Ishikawa (cell line): ENCODE data around the gene DTD2.

Experiments used
- CREB1 ChIP-seq: IDR thresholded peaks from 2 replicates; pipeline ENCODE4 v1.6.1; 2012; ENCODE audit warnings: low read depth
- EP300 ChIP-seq: IDR thresholded peaks from 2 replicates; pipeline ENCODE4 v1.6.1; 2012; ENCODE audit warnings: borderline replicate concordance
- FOXM1 ChIP-seq: IDR thresholded peaks from 2 replicates; pipeline ENCODE4 v1.6.1; 2012; ENCODE audit warnings: low read depth, borderline replicate concordance
- RAD21 ChIP-seq: IDR thresholded peaks from 2 replicates; pipeline ENCODE4 v1.6.1; 2012; ENCODE audit warnings: low read depth
- ZBTB7A ChIP-seq: IDR thresholded peaks from 2 replicates; pipeline ENCODE4 v1.6.1; 2012; ENCODE audit warnings: low read depth

- no peak for TF ChIP-seq ZBTB7A
- no peak for TF ChIP-seq CREB1
- TF ChIP-seq EP300: no peak
- TF ChIP-seq RAD21: no peak
- no peak for TF ChIP-seq FOXM1
Observed at GRCh38 chr14:31403707-31404106, 53.6 kb downstream of the DTD2 start.
